T-helper 2 cell treated with Interferon-gamma antibody and Interleukin-4, amounts not matched to agents 5 μg/mL and 100 μg/mL, for 36 hours (primary cell): ENCODE measurements around the gene CMPK2.

Experiments
- DNase-seq: peaks from one replicate; pipeline ENCODE4 v3.0.0; 2021; ENCODE audit warnings: low spot score
- H3K27ac Mint-ChIP-seq: one replicate; pipeline ENCODE4 v1.8.0; 2021; ENCODE audit warnings: mild to moderate bottlenecking, mixed read lengths
- H3K27me3 Mint-ChIP-seq: one replicate; pipeline ENCODE4 v1.8.0; 2021; ENCODE audit warnings: low read depth, mixed read lengths
- H3K36me3 Mint-ChIP-seq: one replicate; pipeline ENCODE4 v1.8.0; 2021; ENCODE audit warnings: low read depth, mixed read lengths
- H3K4me1 Mint-ChIP-seq: one replicate; pipeline ENCODE4 v1.8.0; 2021; ENCODE audit warnings: low read depth, mixed read lengths
- H3K4me3 Mint-ChIP-seq: one replicate; pipeline ENCODE4 v1.8.0; 2022; ENCODE audit warnings: mild to moderate bottlenecking, moderate library complexity, mixed read lengths
- H3K9me3 Mint-ChIP-seq: one replicate; pipeline ENCODE4 v1.8.0; 2021; ENCODE audit warnings: mixed read lengths

Gene CMPK2

DNA sequence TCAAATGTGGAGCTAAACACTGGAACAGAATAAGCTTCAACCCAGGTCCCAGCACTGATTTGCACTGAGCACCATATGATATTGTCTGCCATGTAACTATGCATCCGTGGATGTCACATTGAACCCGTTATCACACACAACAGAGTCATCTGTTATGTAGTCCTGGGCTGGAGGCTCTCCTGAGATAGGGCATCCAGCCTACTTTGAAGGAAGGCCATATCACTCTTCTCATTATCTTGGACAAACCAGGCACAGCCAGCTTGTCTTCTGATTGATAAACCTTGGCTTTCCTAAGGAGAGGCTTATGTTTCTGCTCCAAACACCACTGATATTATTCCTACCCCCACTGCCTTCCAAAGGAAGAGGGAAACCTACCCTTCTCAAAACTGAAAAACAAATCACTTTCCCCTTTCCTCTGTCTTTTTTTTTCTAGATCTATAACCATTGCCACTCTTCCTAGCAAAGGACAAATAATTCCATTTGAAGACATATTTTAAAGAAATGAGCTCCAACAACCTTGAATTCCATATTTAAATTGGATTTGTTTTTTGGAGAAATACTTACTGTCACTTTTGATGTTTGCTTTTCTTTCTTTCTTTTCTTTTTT lies 28.3 kb upstream of the CMPK2 start:
- Mint-ChIP-seq H3K9me3 (no peaks in the 10 kb centered on the region), H3K4me1 (peaks cover 6% of the 10 kb centered on the region), H3K4me3 (no peak overlapping the region), H3K27me3 (no peaks in the 10 kb centered on the region), H3K36me3 (peaks cover 59% of the 10 kb centered on the region), H3K27ac (no peak overlapping the region)
- no peak for DNase-seq

DNA sequence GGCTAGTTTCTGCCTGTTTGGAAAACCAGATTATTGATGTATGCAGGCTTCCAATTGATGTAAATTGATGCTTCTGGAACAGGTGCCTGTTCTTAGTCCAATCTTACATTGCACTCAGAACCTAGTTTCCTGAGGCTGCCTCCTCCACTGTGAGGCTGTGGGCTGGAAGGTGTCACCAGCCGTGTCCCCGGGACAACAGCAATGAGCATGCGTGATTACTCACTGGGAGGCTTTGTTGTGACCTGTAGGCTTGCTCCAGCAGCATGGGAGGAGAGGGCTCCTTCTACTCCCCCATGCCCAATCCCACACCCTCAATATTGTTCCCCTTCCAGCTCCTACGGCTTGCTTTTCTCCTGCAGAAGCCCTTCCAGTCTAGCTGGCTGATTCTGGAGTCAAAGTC lies 23.0 kb upstream of the CMPK2 start:
- no peak overlapping the region for H3K27ac Mint-ChIP-seq
- H3K27me3 Mint-ChIP-seq: no peaks in the 10 kb centered on the region
- no peak overlapping the region for H3K4me3 Mint-ChIP-seq
- peaks cover 4% of the 10 kb centered on the region for H3K4me1 Mint-ChIP-seq
- H3K36me3 Mint-ChIP-seq: peaks cover 68% of the 10 kb centered on the region
- H3K9me3 Mint-ChIP-seq: no peaks in the 10 kb centered on the region
- no peak for DNase-seq

DNA sequence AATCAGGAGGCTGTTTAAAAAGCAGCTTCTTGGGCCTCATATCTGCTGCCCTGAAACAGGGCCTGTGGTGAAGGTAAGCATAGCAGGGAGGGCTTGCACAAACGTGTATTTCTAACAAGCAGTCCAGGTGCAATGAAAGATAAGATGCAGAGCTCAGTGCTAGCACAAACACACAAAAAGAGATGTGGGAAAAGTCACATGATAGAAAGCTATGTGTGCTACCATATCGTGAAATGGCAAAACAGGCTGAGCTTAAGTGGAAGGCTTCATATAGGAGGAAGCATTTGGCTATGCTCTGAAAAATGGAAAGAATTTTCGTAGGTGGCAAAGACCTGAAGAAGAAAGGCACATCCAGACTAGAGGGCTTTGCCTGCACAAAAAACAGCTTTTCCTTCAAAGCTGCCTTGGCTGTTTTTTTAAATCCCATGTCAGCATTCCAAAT lies 22.1 kb upstream of the CMPK2 start:
- DNase-seq: no peak
- Mint-ChIP-seq H3K36me3 (peaks cover 69% of the 10 kb centered on the region), H3K27ac (no peak overlapping the region)

DNA sequence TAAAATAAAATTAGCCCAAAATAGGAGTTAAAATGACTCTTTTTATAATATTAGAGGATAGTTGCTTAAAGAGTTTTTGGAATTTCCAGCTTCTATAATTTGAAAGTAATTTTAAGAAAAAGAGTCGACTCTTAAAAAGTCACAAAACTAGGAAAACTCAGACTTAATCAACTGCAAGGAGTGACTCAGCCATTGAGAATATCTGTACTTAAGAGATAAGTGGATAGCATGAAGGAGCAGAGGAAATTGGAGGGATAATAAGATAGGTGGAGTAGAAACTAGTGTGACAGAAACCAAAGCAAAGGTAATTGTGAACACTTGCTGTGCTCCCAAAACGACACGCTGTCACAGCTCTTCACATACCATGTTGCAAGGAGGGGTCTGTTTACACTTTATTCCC lies 20.3 kb upstream of the CMPK2 start:
- H3K27ac Mint-ChIP-seq: no peak overlapping the region
- no peak for DNase-seq
- peaks cover 25% of the 10 kb centered on the region for H3K4me1 Mint-ChIP-seq
- no peaks in the 10 kb centered on the region for H3K27me3 Mint-ChIP-seq
- H3K9me3 Mint-ChIP-seq: no peaks in the 10 kb centered on the region
- H3K4me3 Mint-ChIP-seq: no peak overlapping the region
- peaks cover 76% of the 10 kb centered on the region for H3K36me3 Mint-ChIP-seq

More for the DNA sequence above, 22.1 kb upstream of the CMPK2 start:
- no peaks in the 10 kb centered on the region for H3K9me3 Mint-ChIP-seq
- peaks cover 7% of the 10 kb centered on the region for H3K4me1 Mint-ChIP-seq
- no peak overlapping the region for H3K4me3 Mint-ChIP-seq
- no peaks in the 10 kb centered on the region for H3K27me3 Mint-ChIP-seq

DNA sequence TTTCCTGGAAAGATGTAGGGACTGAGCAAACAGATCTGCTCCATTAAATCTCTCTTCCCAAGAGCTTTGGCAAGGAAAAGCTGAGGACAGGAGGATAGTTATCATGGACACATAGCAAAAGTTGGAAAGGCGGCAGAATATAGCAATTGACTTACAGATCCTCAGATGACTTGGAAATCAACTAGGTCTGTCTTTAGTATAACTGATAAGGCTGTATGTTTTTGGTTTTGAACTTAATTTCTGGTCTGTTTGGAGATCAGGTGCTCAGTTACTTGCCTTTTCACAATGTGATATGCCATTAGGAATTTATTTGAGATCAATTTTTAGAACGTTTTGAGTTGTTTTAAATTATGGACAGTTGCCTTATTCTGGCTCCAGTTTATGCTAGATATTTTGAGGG lies 19.8 kb upstream of the CMPK2 start:
- Mint-ChIP-seq H3K36me3 (peaks cover 77% of the 10 kb centered on the region), H3K27me3 (no peaks in the 10 kb centered on the region), H3K9me3 (no peaks in the 10 kb centered on the region), H3K4me3 (no peak overlapping the region), H3K27ac (no peak overlapping the region), H3K4me1 (peaks cover 28% of the 10 kb centered on the region)
- DNase-seq: no peak

DNA sequence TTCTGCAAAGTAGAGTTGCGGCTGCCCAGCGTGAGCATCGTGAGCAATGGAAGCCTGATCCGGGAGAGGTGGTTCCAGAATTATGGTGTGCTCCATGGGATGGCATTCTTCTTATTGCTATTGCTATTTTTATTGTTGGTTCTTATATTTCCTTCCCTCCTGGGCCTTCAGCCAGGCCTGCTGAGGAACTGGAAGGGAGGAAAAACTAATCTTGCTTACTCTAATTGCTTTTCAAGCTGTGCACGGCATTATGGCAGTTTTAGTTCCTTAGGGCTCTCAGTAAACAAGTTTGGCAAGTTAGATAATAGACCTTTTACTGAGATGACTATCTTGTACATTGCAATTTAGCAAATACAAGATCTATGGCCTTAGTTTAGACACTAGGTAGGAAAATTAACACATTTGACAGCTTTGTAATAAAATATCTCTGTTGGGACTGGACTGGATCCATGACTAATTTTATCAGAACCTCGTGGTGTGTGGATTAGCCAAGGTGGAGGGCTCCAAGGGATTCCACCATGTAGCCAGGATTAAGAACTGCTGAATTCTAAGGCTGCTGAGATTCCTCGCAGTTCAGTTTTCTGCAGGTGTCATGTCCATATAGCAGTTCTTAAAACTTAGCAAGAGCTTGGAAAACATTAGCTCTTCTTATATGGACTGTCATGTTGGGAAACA lies 17.9 kb upstream of the CMPK2 start:
- no peak overlapping the region for H3K27ac Mint-ChIP-seq
- no peaks in the 10 kb centered on the region for H3K27me3 Mint-ChIP-seq
- no peaks in the 10 kb centered on the region for H3K9me3 Mint-ChIP-seq
- H3K4me3 Mint-ChIP-seq: no peak overlapping the region
- no peak for DNase-seq
- peaks cover 70% of the 10 kb centered on the region for H3K36me3 Mint-ChIP-seq
- peaks cover 41% of the 10 kb centered on the region for H3K4me1 Mint-ChIP-seq

DNA sequence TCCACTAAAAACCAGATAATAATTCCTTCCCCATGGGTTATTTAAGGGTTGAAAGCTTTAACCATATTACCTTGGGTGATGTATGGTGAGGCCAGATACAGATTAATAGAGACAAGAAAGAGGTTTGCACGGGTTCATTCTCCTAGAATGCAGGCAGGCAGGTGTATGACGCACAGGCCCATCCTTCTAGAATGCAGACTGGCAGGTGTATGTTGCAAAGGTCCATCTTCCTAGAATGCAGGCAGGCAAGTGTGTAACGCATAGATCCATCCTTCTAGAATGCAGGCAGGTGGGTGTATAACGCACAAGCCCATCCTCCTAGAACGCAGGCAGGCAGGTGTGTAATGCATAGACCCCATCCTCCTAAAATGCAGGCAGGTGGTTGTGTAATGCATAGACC lies 15.8 kb upstream of the CMPK2 start:
- DNase-seq: no peak
- Mint-ChIP-seq H3K4me1 (peaks cover 52% of the 10 kb centered on the region), H3K4me3 (peak overlapping the region; percentile 88), H3K27ac (peak overlapping the region; percentile 86), H3K36me3 (peaks cover 54% of the 10 kb centered on the region), H3K27me3 (no peaks in the 10 kb centered on the region), H3K9me3 (no peaks in the 10 kb centered on the region)

DNA sequence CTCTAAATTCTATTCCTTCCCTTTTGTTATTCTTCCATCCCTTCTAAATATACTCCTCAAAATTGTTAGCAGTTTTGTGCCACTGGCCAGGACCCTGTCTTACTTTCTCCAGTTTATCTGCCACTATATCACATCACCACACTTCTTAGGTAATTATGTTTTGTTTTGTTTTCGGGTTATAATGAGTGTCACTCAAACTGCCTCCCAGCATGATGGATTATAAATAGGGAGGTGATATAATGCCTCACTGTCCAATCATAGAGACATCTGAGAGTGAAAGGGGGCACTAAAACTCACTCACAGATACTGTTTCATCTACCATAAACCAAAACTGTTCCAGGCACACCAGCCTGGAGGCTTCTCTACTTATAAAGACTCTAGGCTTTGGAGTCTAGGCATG lies 15.3 kb upstream of the CMPK2 start:
- H3K4me1 Mint-ChIP-seq: peaks cover 55% of the 10 kb centered on the region
- no peaks in the 10 kb centered on the region for H3K9me3 Mint-ChIP-seq
- DNase-seq: no peak
- H3K4me3 Mint-ChIP-seq: peak overlapping the region; percentile 88
- peaks cover 50% of the 10 kb centered on the region for H3K36me3 Mint-ChIP-seq
- no peaks in the 10 kb centered on the region for H3K27me3 Mint-ChIP-seq
- H3K27ac Mint-ChIP-seq: peak overlapping the region; percentile 86

DNA sequence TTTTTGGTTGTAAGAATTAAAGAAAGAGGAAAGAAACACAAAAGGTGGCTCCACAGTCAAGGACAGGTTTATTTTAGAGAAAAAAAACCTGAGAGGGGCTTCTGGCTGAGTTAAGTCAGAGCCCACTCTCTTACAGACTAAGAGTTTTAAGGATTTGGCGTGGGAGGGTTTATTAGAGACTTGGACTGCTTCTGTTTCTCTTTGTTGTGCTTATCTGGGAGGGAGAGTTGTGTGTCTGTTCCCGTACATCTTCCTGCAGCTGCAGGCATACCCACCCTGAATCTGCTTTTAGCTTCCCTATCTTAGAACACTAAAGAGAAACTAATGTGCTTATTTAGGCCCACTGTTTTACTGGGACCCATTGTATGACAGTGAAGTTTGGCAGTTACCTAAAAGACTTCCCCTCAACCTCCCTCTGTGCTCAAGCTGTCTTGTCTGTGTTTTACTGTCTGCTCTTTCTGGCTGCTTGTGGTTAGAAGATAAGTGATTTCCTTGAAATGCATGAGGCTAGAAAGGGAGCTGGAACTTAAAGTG lies 14.6 kb upstream of the CMPK2 start:
- DNase-seq: peak; percentile 41
- no peaks in the 10 kb centered on the region for H3K27me3 Mint-ChIP-seq
- peak overlapping the region; percentile 86 for H3K4me3 Mint-ChIP-seq
- no peaks in the 10 kb centered on the region for H3K9me3 Mint-ChIP-seq
- peaks cover 58% of the 10 kb centered on the region for H3K4me1 Mint-ChIP-seq
- H3K27ac Mint-ChIP-seq: peak overlapping the region; percentile 87
- H3K36me3 Mint-ChIP-seq: peaks cover 53% of the 10 kb centered on the region

DNA sequence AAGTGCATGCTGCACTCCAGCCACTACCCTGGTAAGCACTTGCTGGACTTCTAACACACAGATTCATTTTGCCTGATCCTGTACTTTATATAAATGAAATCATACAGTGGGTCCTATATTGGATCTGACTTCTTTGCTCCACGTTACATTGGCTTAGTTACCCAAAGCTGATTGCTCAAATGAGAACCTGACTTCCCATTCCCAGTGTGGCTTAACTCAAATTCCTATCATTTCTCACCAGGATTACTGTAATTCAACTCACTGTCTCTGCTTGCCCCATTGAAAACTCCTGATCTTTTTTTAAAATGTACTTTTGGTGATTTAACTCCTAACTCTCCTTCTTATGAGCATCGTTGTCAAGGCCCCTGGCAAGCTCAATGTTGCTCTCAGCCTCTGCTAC lies 13.3 kb upstream of the CMPK2 start:
- H3K4me3 Mint-ChIP-seq: peak overlapping the region; percentile 85
- peaks cover 2% of the 10 kb centered on the region for H3K9me3 Mint-ChIP-seq
- no peaks in the 10 kb centered on the region for H3K27me3 Mint-ChIP-seq
- H3K36me3 Mint-ChIP-seq: peaks cover 45% of the 10 kb centered on the region
- H3K27ac Mint-ChIP-seq: peak overlapping the region; percentile 51
- H3K4me1 Mint-ChIP-seq: peaks cover 61% of the 10 kb centered on the region
- no peak for DNase-seq

DNA sequence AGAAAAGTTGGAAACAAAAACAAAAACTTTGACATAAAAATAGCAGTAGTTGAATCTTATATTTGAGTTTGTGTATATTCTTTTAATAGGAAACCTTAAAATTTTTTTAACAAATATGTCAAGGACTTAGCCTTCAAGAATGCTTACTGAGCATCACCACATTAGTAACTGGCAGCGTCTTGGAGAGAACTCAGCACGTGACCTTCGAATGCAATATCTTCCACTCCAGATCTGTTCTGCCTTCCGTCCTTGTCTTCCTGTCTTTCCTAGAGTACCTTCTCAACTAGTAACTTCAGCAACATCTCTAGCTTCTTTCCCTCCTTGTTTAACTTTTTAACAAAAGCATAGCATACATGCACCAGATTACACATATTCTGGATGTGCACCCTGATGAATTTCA lies 12.8 kb upstream of the CMPK2 start:
- peaks cover 5% of the 10 kb centered on the region for H3K9me3 Mint-ChIP-seq
- no peak for DNase-seq
- peak overlapping the region; percentile 51 for H3K27ac Mint-ChIP-seq
- peaks cover 59% of the 10 kb centered on the region for H3K4me1 Mint-ChIP-seq
- H3K36me3 Mint-ChIP-seq: peaks cover 43% of the 10 kb centered on the region
- H3K4me3 Mint-ChIP-seq: peak overlapping the region; percentile 85
- no peaks in the 10 kb centered on the region for H3K27me3 Mint-ChIP-seq

DNA sequence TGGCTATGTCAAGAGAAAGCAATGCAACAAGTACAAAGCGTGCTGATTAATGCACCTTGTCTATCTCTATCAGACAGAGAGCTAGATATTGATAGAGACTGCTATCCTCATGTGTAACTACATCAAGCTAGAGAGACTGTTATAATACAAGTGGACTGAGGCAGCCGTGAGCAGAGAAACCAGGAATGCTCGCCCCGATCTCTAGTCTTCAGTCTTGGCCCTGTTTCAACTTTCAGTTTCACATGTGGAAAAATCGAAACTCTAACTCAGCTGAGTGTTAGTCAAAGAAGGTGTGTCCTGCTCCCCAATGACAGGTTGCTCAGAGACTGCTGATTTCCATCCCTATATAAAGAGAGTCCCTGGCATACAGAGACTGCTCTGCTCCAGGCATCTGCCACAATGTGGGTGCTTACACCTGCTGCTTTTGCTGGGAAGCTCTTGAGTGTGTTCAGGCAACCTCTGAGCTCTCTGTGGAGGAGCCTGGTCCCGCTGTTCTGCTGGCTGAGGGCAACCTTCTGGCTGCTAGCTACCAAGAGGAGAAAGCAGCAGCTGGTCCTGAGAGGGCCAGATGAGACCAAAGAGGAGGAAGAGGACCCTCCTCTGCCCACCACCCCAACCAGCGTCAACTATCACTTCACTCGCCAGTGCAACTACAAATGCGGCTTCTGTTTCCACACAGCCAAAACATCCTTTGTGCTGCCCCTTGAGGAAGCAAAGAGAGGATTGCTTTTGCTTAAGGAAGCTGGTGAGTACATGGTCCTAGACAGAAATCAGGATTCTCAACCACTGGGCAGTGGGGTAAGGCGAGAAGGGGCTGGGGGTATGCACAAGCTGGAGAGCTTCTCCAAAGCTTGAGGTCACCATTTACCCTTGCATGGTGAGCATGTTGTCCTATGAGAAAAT lies 11.9 kb upstream of the CMPK2 start, which contains the start of gene RSAD2:
Gene RSAD2 (plus strand): TSS at position 376 of the 903 bp plus-strand sequence. CDS start 24 bp downstream, at position 400.
- peak; percentile 40 for DNase-seq
- H3K27me3 Mint-ChIP-seq: no peaks in the 10 kb centered on the region
- peaks cover 5% of the 10 kb centered on the region for H3K9me3 Mint-ChIP-seq
- H3K27ac Mint-ChIP-seq: peak within 1 kb of the TSS; percentile 80
- H3K4me1 Mint-ChIP-seq: peaks cover 65% of the 10 kb centered on the region
- peak within 1 kb of the TSS; percentile 85 for H3K4me3 Mint-ChIP-seq
- H3K36me3 Mint-ChIP-seq: peaks cover 37% of the 10 kb centered on the region

DNA sequence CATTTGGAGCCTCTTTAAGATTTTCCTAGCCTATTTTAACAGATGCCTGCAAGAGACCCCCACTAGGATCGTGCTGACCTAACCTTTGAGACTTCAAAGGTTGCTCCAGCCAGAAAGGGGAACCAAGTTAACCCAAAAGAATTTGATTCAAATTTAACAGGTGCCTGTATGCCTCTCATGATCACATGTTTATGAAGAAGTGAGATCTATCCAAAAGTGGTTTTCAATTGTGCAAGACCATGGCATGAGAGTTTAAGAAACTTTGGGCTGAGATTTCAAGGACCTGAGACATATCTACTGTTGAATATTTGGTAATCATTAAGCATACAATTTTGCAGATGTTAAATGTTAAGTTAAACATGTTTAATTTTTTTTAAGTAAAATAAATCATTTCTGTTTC lies 10.6 kb upstream of the CMPK2 start:
- H3K9me3 Mint-ChIP-seq: peaks cover 5% of the 10 kb centered on the region
- peaks cover 60% of the 10 kb centered on the region for H3K4me1 Mint-ChIP-seq
- H3K4me3 Mint-ChIP-seq: no peak overlapping the region
- H3K27ac Mint-ChIP-seq: no peak overlapping the region
- no peak for DNase-seq
- no peaks in the 10 kb centered on the region for H3K27me3 Mint-ChIP-seq
- H3K36me3 Mint-ChIP-seq: peaks cover 23% of the 10 kb centered on the region

DNA sequence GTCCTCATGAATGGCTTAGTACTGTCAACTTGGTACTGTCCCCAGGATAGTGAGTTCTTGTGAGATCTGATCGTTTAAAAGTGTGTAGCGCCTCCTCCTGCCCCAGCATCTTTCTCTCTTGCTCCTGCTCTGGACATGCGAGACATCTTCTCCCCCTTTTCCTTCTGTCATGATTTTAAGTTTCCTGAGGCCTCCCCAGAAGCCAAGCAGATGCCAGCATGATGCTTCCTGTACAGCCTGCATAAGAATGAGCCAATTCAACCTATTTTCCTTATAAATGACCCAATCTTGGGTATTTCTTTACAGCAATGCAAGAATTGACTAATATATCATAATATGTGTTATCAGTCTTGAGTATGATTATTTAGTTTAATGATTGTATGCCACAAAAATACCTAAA lies 8.3 kb upstream of the CMPK2 start:
- Mint-ChIP-seq H3K36me3 (peaks cover 13% of the 10 kb centered on the region), H3K27ac (no peak overlapping the region)
- no peak for DNase-seq

More for the DNA sequence above, 8.3 kb upstream of the CMPK2 start:
- H3K4me3 Mint-ChIP-seq: no peak overlapping the region
- H3K27me3 Mint-ChIP-seq: no peaks in the 10 kb centered on the region
- peaks cover 5% of the 10 kb centered on the region for H3K9me3 Mint-ChIP-seq
- H3K4me1 Mint-ChIP-seq: peaks cover 49% of the 10 kb centered on the region
